B cell (primary cell): ENCODE measurements around the gene PTPRG. TPM values are rescaled to one million over a fixed set of nuclear protein-coding genes. Genes with fewer than 3 reads are reported as not detected.
"Not testable (repeated sequence)": the region's sequence is repeated elsewhere in the genome, so short reads cannot be mapped to it uniquely, and the experiment has no call there.

ENCODE experiments used
- ATAC-seq: fragments of 200-7000 bp; cut with Tn5 transposase; one replicate; pipeline ENCODE4 v1.10.0; 2021; ENCODE audit warnings: low read depth, mild to moderate bottlenecking, moderate number of reproducible peaks, moderate library complexity
- CTCF ChIA-PET: fragments of 350-600 bp; sonication (Branson Sonifier 250); formaldehyde crosslinking; loops from one replicate; lab custom pipeline; 2021; ENCODE audit warnings: antibody characterized with exemption, inconsistent platforms; lab: Charles Lee
- POLR2A ChIA-PET: fragments of 350-600 bp; sonication (Branson Sonifier 250); formaldehyde crosslinking; loops from one replicate; lab custom pipeline; 2021; ENCODE audit warnings: antibody characterized with exemption; lab: Charles Lee
- DNase-seq: peaks from one replicate; pipeline ENCODE4 v3.0.0; 2013
- H2AFZ ChIP-seq: 2 replicates; pipeline ENCODE4 v1.6.1; 2012; ENCODE audit warnings: mild to moderate bottlenecking, low read depth, low read length; ENCODE audit not compliant: insufficient read depth, poor library complexity, severe bottlenecking
- H3K27ac ChIP-seq, 2 donors: 1 replicate in 1 of 2; 2 replicates in 1 of 2; pipeline ENCODE4 v1.5.1; 2012 to 2013; ENCODE audit warnings: low read length in 2 of 2, mild to moderate bottlenecking in 2 of 2, moderate library complexity in 1 of 2
- H3K27me3 ChIP-seq, 4 experiments: fragments of 200-600 bp in 1 of 4; sonication (generic) in 1 of 4; replicated peaks in 1 of 4; 1 replicate in 2 of 4; 2 replicates in 2 of 4; pipeline versions ENCODE4 v1.6.1 to v1.7.0; 2013 to 2016; ENCODE audit warnings: low read length in 3 of 4, mild to moderate bottlenecking in 2 of 4, mixed read lengths in 1 of 4, moderate library complexity in 1 of 4; ENCODE audit not compliant: insufficient read depth in 4 of 4, control insufficient read depth in 3 of 4; ENCODE audit errors: control extremely low read depth in 1 of 4
- H3K36me3 ChIP-seq, 2 experiments: replicated peaks in 1 of 2; 1 replicate in 1 of 2; 2 replicates in 1 of 2; pipeline versions ENCODE4 v1.6.1 to v1.7.1; 2013; ENCODE audit warnings: low read length in 1 of 2; ENCODE audit not compliant: insufficient read depth in 2 of 2, control insufficient read depth in 1 of 2; ENCODE audit errors: control extremely low read depth in 1 of 2, extremely low read depth in 1 of 2
- H3K4me1 ChIP-seq, 2 donors: fragments of 200-600 bp in 1 of 2; sonication (generic) in 1 of 2; 1 replicate in 1 of 2; 2 replicates in 1 of 2; pipeline versions ENCODE4 v1.5.1 to v1.6.1; 2013 to 2017; ENCODE audit warnings: low read length in 2 of 2; ENCODE audit not compliant: control insufficient read depth in 2 of 2, insufficient read depth in 2 of 2
- H3K4me2 ChIP-seq: replicated peaks from 2 replicates; pipeline ENCODE3; 2012; ENCODE audit warnings: mild to moderate bottlenecking, low read depth, low read length; ENCODE audit not compliant: poor library complexity, severe bottlenecking
- H3K4me3 ChIP-seq, 5 experiments: fragments of 200-600 bp in 1 of 5; sonication (generic) in 1 of 5; 1 replicate in 3 of 5; 2 replicates in 2 of 5; pipeline versions ENCODE4 v1.5.1 to v1.7.0; 2011 to 2016; ENCODE audit warnings: low read length in 4 of 5, mild to moderate bottlenecking in 4 of 5, low read depth in 2 of 5, control low read depth in 1 of 5, moderate library complexity in 1 of 5; ENCODE audit not compliant: insufficient read depth in 1 of 5; ENCODE audit errors: control extremely low read depth in 1 of 5, extremely low read depth in 1 of 5
- H3K79me2 ChIP-seq: fragments of 200-600 bp; sonication (generic); one replicate; pipeline ENCODE4 v1.6.0; 2016; ENCODE audit warnings: low read length; ENCODE audit not compliant: control insufficient read depth, insufficient read depth
- H3K9ac ChIP-seq: fragments of 200-600 bp; sonication (generic); 2 replicates; pipeline ENCODE4 v1.6.1; 2017; ENCODE audit warnings: mild to moderate bottlenecking, low read length, moderate library complexity
- H3K9me3 ChIP-seq, 3 donors: one replicate each; pipeline versions ENCODE4 v1.6.1 to v1.7.1; 2013; ENCODE audit warnings: low read length in 2 of 3; ENCODE audit not compliant: control insufficient read depth in 2 of 3, insufficient read depth in 1 of 3; ENCODE audit errors: control extremely low read depth in 1 of 3
- H4K20me1 ChIP-seq: 2 replicates; pipeline ENCODE4 v1.6.0; 2012; ENCODE audit warnings: mild to moderate bottlenecking, low read length; ENCODE audit not compliant: insufficient read depth, control insufficient read depth, poor library complexity, severe bottlenecking
- H3K27ac Mint-ChIP-seq: one replicate; pipeline ENCODE4 v1.8.0; 2021; ENCODE audit warnings: mixed read lengths
- H3K27me3 Mint-ChIP-seq: one replicate; pipeline ENCODE4 v1.8.0; 2021; ENCODE audit warnings: mixed read lengths
- H3K4me1 Mint-ChIP-seq: one replicate; pipeline ENCODE4 v1.8.0; 2021; ENCODE audit warnings: mixed read lengths
- H3K4me3 Mint-ChIP-seq: one replicate; pipeline ENCODE4 v1.8.0; 2021; ENCODE audit warnings: mixed read lengths
- H3K9me3 Mint-ChIP-seq: one replicate; pipeline ENCODE4 v1.8.0; 2022; ENCODE audit warnings: mixed read lengths; ENCODE audit not compliant: insufficient read depth
- CTCF ChIP-seq: fragments of 200-600 bp; IDR thresholded peaks from one replicate; pipeline ENCODE4 v1.8.0; 2022; ENCODE audit warnings: antibody characterized with exemption, mild to moderate bottlenecking
- EZH2 ChIP-seq: IDR thresholded peaks from 2 replicates; pipeline ENCODE4 v1.6.1; 2012; ENCODE audit warnings: borderline replicate concordance, low read depth, mild to moderate bottlenecking, moderate library complexity, low read length; ENCODE audit not compliant: insufficient read depth, poor library complexity, severe bottlenecking
- WGBS: methylation state at CpG from one replicate; pipeline ENCODE4 v1.1.5; 2013; ENCODE audit warnings: missing lambda C conversion rate; ENCODE audit not compliant: insufficient coverage; 5-methylcytosine and 5-hydroxymethylcytosine counted together
- intact Hi-C: fragments of 100-400 bp; cut with micrococcal nuclease; formaldehyde crosslinking; loops from one replicate; pipeline ENCODE4 v1.10.0; 2022
- polyA plus RNA-seq: library from polyadenylated mRNA; depleted of rRNA; stranded (reverse); fragments of >200 nt; gene quantifications from 2 replicates; pipeline ENCODE4 v1.2.3, GENCODE V29; 2012
- total RNA-seq, 2 donors: library from RNA; stranded (reverse); fragments of 120-200 nt in 1 of 2; gene quantifications; 1 replicate in 1 of 2; 2 replicates in 1 of 2; pipeline versions ENCODE4 v1.2.3 to v1.2.4, GENCODE V29; 2013 to 2022

Gene PTPRG
- total and polyA plus RNA-seq, 2 donors (not counting 1 experiment from before 2014, with no cell fraction given) = 0.12 to 1.3 TPM

GRCh38 chr3:61707492-61707891 is 146.1 kb downstream of the PTPRG start:
- H2AFZ ChIP-seq = no peak overlapping the region
- Mint-ChIP-seq H3K27me3 (no peaks in the 10 kb centered on the region), H3K4me3 (no peak overlapping the region), H3K9me3 (no peaks in the 10 kb centered on the region), H3K27ac (no peak overlapping the region), H3K4me1 (no peaks in the 10 kb centered on the region)
- no peaks in the 10 kb centered on the region for H3K36me3 ChIP-seq
- H4K20me1 ChIP-seq = no peaks in the 10 kb centered on the region
- TF ChIP-seq CTCF (no peak), EZH2 (no peak)
- no peak overlapping the region for H3K4me2 ChIP-seq
- DNase-seq (no peak), ATAC-seq (no peak)
- WGBS = no CpG with 5 or more reads among the region's 1 CpG
- ChIA-PET CTCF (interaction anchor here (0.6 kb wide), 1 partner anchor 19 kb away, joined by 6 read pairs; no protein-coding TSS in a partner anchor), POLR2A (no interaction called here)
- H3K79me2 ChIP-seq = no peaks in the 10 kb centered on the region
- intact Hi-C loops = no loop called here
- no peaks in the 10 kb centered on the region for H3K4me1 ChIP-seq
- H3K9me3 ChIP-seq = no peaks in the 10 kb centered on the region
- no peak overlapping the region for H3K27ac ChIP-seq
- no peak overlapping the region for H3K9ac ChIP-seq
- no peak overlapping the region for H3K4me3 ChIP-seq
- no peaks in the 10 kb centered on the region for H3K27me3 ChIP-seq

- H3K79me2 ChIP-seq, H3K4me3 Mint-ChIP-seq, ATAC-seq, H3K4me2 ChIP-seq, H3K9ac ChIP-seq, intact Hi-C loops, H3K9me3 ChIP-seq, POLR2A ChIA-PET, H3K9me3 Mint-ChIP-seq, DNase-seq, H3K4me1 ChIP-seq, CTCF ChIA-PET, H3K27me3 ChIP-seq, H3K27me3 Mint-ChIP-seq, H3K27ac Mint-ChIP-seq, H3K36me3 ChIP-seq, H4K20me1 ChIP-seq, H3K4me3 ChIP-seq, H2AFZ ChIP-seq, H3K27ac ChIP-seq, H3K4me1 Mint-ChIP-seq: not testable (repeated sequence)
- 100% methylated on average over 1 of the region's 3 CpGs for WGBS
Observed at GRCh38 chr3:61710920-61711319, 149.5 kb downstream of the PTPRG start.
